Measurements from ENCODE around the gene SETX. TPM values are rescaled to one million over a fixed set of nuclear protein-coding genes. Genes with fewer than 3 reads are reported as not detected.
A peak's percentile ranks its signal among the peaks of the same experiment; 100 is the strongest.

SETX gene
- total and polyA plus RNA-seq, 12 donors = 16.9 to 35.1 (median 27.4) TPM

GRCh38 chr9:132218208-132218607 lies 136.6 kb downstream of the SETX start:
- Histone ChIP-seq H3K27ac (peak overlapping the region in 1 of 10 donors; percentile 71), H3K36me3 (no peaks in the 10 kb centered on the region), H3K27me3 (peaks cover 0 to 17% (median 8%) of the 10 kb centered on the region in 7 donors), H3K9me3 (no peaks in the 10 kb centered on the region), H3K4me3 (no peak overlapping the region), H3K4me1 (peaks cover 0 to 50% (median 12%) of the 10 kb centered on the region in 9 donors)
- TF ChIP-seq CTCF (IDR thresholded peaks at IDR 0.05) = no peak
- 82 to 87% methylated on average over 8 of the region's 8 CpGs for WGBS, 2 donors
- intact Hi-C loops (cut with DNase I) = no loop called here
- DNase-seq (no peak), ATAC-seq (no peak)

GRCh38 chr9:132216861-132217619 lies 137.7 kb downstream of the SETX start:
- Histone ChIP-seq H3K27ac (peak overlapping the region in 1 of 10 donors; percentile 71), H3K27me3 (peaks cover 0 to 10% (median 2%) of the 10 kb centered on the region in 7 donors), H3K4me1 (peaks cover 0 to 46% (median 12%) of the 10 kb centered on the region in 9 donors), H3K36me3 (no peaks in the 10 kb centered on the region), H3K4me3 (no peak overlapping the region), H3K9me3 (no peaks in the 10 kb centered on the region)
- intact Hi-C loops (cut with DNase I) = no loop called here
- TF ChIP-seq CTCF (IDR thresholded peaks at IDR 0.05) = no peak
- ATAC-seq = no peak
- WGBS, 2 donors = 82 to 84% methylated on average over 10 of the region's 10 CpGs
- DNase-seq = no peak

GRCh38 chr9:132214027-132214622 lies 140.7 kb downstream of the SETX start:
- Histone ChIP-seq H3K36me3 (no peaks in the 10 kb centered on the region), H3K4me1 (peaks cover 0 to 34% (median 12%) of the 10 kb centered on the region in 9 donors), H3K9me3 (no peaks in the 10 kb centered on the region), H3K27ac (peak overlapping the region; percentile 40 to 79 (median 64)), H3K27me3 (peaks cover 0 to 5% (median 0%) of the 10 kb centered on the region in 7 donors), H3K4me3 (no peak overlapping the region)
- DNase-seq (peak; percentile 72 to 91), ATAC-seq (peak; percentile 91 to 98 (median 96))
- 6% methylated on average over 18 of the region's 18 CpGs for WGBS, 2 donors
- TF ChIP-seq CTCF (IDR thresholded peaks at IDR 0.05) = peak in 6 of 9 donors; percentile 10 to 44 (median 28)
- intact Hi-C loops (cut with DNase I) = no loop called here

GRCh38 chr9:132211570-132211969 lies 143.2 kb downstream of the SETX start:
- Histone ChIP-seq H3K36me3 (no peaks in the 10 kb centered on the region), H3K4me3 (no peak overlapping the region), H3K27me3 (no peaks in the 10 kb centered on the region), H3K9me3 (no peaks in the 10 kb centered on the region), H3K4me1 (peaks cover 0 to 17% (median 12%) of the 10 kb centered on the region in 9 donors), H3K27ac (no peak overlapping the region)
- 88 to 93% methylated on average over 7 of the region's 7 CpGs for WGBS, 2 donors
- DNase-seq = no peak
- intact Hi-C loops (cut with DNase I) = no loop called here
- TF ChIP-seq CTCF (IDR thresholded peaks at IDR 0.05) = no peak
- ATAC-seq = no peak

Other genes with a start within 250 kb of the SETX start
- 1 to 10 TPM; 1.2 to 7.6 (median 2.9) TPM for gene NTNG2, start 192.9 kb downstream of the SETX start, total RNA-seq
- gene NTNG2, start 192.9 kb downstream of the SETX start, polyA plus RNA-seq = 1 to 10 TPM in 1 of 2 donors, under 1 TPM in 1; 0.29 to 2.4 TPM
- 10 to 100 TPM; 12.0 to 19.1 (median 15.8) TPM for gene TTF1, start 51.9 kb upstream of the SETX start, total RNA-seq
- gene TTF1, start 51.9 kb upstream of the SETX start, polyA plus RNA-seq = 10 to 100 TPM; 19.5 to 22.4 TPM
- gene CFAP77, start 55.2 kb upstream of the SETX start, total RNA-seq = 1 to 10 TPM in 5 of 10 donors, under 1 TPM in 5; 0.53 to 3.1 (median 1.2) TPM
- 1 to 10 TPM in 1 of 2 donors, under 1 TPM in 1; 0.95 to 4.3 TPM for gene CFAP77, start 55.2 kb upstream of the SETX start, polyA plus RNA-seq
- not detected for gene BARHL1, start 227.6 kb upstream of the SETX start, total RNA-seq
- not detected for gene BARHL1, start 227.6 kb upstream of the SETX start, polyA plus RNA-seq